AG04450 (cell line): ENCODE results near the gene SIPA1L3. TPM values are rescaled to one million over a fixed set of nuclear protein-coding genes. Genes with fewer than 3 reads are reported as not detected.

ENCODE experiments used
- CTCF ChIA-PET: fragments of 300-600, 350-600 bp; formaldehyde crosslinking; extraction: SDS; loops from one replicate; lab custom pipeline; 2022; ENCODE audit warnings: antibody characterized with exemption, inconsistent platforms; lab: Charles Lee
- POLR2A ChIA-PET: fragments of 350-600 bp; formaldehyde crosslinking; extraction: SDS; loops from one replicate; lab custom pipeline; 2021; ENCODE audit warnings: antibody characterized with exemption, inconsistent platforms; lab: Yijun Ruan, JAX
- DNase-seq: peaks from one replicate; pipeline ENCODE4 v3.0.0-alpha.2; 2011; ENCODE audit warnings: low read depth, low spot score
- H3K27ac ChIP-seq: one replicate; pipeline ENCODE4 v1.5.1; 2012; ENCODE audit warnings: low read depth, low read length, control low read depth
- H3K27me3 ChIP-seq: one replicate; pipeline ENCODE4 v1.6.0; 2012; ENCODE audit warnings: low read length; ENCODE audit not compliant: control insufficient read depth, insufficient read depth
- H3K4me3 ChIP-seq: 2 replicates; pipeline ENCODE4 v1.5.1; 2011; ENCODE audit warnings: mild to moderate bottlenecking, low read depth, low read length, control low read depth
- H3K9me3 ChIP-seq: 2 replicates; pipeline ENCODE4 v1.5.1; 2012; ENCODE audit warnings: low read length; ENCODE audit not compliant: control insufficient read depth, insufficient read depth
- polyA plus RNA-seq: library from polyadenylated mRNA; depleted of rRNA; stranded (reverse); fragments of >200 nt; gene quantifications from 2 replicates; pipeline ENCODE4 v1.2.3, GENCODE V29; 2011
- TF ChIP-seq, protein P1 (sequence below): IDR thresholded peaks from 2 replicates; pipeline ENCODE4 v1.5.1; 2011; ENCODE audit warnings: low read depth, low read length, control low read depth, inconsistent platforms

SIPA1L3 gene
- polyA plus RNA-seq, 1 experiment, result 4.9 TPM

GRCh38 chr19:38197937-38198704 is 291.1 kb downstream of the SIPA1L3 start:
- DNase-seq, result no peak
- POLR2A ChIA-PET, result no interaction called here
- TF ChIP-seq, protein P1, sequence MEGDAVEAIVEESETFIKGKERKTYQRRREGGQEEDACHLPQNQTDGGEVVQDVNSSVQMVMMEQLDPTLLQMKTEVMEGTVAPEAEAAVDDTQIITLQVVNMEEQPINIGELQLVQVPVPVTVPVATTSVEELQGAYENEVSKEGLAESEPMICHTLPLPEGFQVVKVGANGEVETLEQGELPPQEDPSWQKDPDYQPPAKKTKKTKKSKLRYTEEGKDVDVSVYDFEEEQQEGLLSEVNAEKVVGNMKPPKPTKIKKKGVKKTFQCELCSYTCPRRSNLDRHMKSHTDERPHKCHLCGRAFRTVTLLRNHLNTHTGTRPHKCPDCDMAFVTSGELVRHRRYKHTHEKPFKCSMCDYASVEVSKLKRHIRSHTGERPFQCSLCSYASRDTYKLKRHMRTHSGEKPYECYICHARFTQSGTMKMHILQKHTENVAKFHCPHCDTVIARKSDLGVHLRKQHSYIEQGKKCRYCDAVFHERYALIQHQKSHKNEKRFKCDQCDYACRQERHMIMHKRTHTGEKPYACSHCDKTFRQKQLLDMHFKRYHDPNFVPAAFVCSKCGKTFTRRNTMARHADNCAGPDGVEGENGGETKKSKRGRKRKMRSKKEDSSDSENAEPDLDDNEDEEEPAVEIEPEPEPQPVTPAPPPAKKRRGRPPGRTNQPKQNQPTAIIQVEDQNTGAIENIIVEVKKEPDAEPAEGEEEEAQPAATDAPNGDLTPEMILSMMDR, result no peak
- Histone ChIP-seq H3K4me3 (no peak overlapping the region), H3K9me3 (no peaks in the 10 kb centered on the region; the same call in 1 of the 2 replicates), H3K27ac (no peak overlapping the region), H3K27me3 (no peaks in the 10 kb centered on the region)
- CTCF ChIA-PET, result no interaction called here

- no peak overlapping the region for H3K27ac ChIP-seq
- H3K9me3 ChIP-seq, result no peaks in the 10 kb centered on the region; the same call in 1 of the 2 replicates
- no peaks in the 10 kb centered on the region for H3K27me3 ChIP-seq
- ChIA-PET CTCF (interaction anchor here (0.6 to 1.3 kb wide), 3 partner anchors 27 to 290 kb away, joined by 3 to 4 read pairs (median 3); no protein-coding TSS in a partner anchor), POLR2A (no interaction called here)
- TF ChIP-seq, protein P1, result no peak
- DNase-seq, result no peak
- no peak overlapping the region for H3K4me3 ChIP-seq
Measured at GRCh38 chr19:38199340-38199739, 292.3 kb downstream of the SIPA1L3 start.

GRCh38 chr19:38201731-38202130 is 294.7 kb downstream of the SIPA1L3 start:
- POLR2A ChIA-PET, result no interaction called here
- Histone ChIP-seq H3K27ac (no peak overlapping the region), H3K9me3 (no peaks in the 10 kb centered on the region), H3K4me3 (no peak overlapping the region), H3K27me3 (no peaks in the 10 kb centered on the region)
- TF ChIP-seq, protein P1, result no peak
- DNase-seq, result no peak
- CTCF ChIA-PET, result no interaction called here

DNA sequence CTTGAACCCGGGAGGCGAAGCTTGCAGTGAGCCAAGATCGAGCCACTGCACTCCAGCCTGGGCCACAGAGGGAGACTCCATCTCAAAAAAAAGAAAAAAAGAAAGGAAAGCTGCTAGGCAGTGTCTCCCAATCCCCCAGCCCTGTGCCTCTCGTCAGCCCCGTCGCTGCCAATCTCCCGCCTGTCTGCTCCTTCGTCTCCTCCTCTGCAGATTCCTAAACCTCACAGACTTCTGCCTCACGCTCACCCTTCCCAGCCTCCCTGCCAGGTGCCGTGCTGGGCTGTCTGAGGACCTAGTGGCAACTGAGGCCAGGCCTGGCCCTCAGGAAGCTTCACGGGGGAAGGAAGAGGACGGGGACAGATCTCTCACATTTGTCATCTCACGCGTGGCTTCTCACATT is 295.5 kb downstream of the SIPA1L3 start:
- Histone ChIP-seq H3K27ac (peak overlapping the region; percentile 11), H3K27me3 (no peaks in the 10 kb centered on the region), H3K9me3 (no peaks in the 10 kb centered on the region), H3K4me3 (no peak overlapping the region)
- ChIA-PET CTCF (no interaction called here), POLR2A (no interaction called here)
- no peak for DNase-seq
- TF ChIP-seq, protein P1, result no peak

DNA sequence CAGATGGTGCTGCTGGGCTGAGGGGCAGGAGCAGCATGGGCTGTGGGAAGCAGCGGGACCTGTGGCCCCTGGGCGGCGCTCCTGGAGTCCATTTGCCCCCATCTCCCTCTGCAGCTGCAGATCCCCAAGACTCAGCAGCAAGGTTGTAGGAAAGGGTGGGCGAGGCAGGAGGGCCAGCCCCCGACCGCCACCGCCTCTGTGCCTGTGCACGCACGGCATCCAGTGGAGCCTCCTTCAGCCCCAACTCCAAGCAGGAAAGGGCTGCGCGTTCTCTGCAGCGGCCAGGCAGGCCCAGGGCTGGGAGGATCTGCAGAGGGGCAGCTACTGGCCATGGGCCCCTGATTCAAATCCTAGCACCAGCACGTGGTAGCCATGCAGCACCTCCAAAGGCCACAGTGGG is 296.2 kb downstream of the SIPA1L3 start:
- H3K27me3 ChIP-seq, result no peaks in the 10 kb centered on the region
- H3K27ac ChIP-seq, result no peak overlapping the region
- ChIA-PET POLR2A (no interaction called here), CTCF (interaction anchor here (0.8 kb wide), 1 partner anchor 301 kb away, joined by 3 read pairs; no protein-coding TSS in a partner anchor)
- TF ChIP-seq, protein P1, result no peak
- no peak for DNase-seq
- H3K4me3 ChIP-seq, result no peak overlapping the region
- H3K9me3 ChIP-seq, result no peaks in the 10 kb centered on the region
